HG03354 (cell line): Measurements from ENCODE around the gene MAPK1.
"Not testable (repeated sequence)": the region's sequence is repeated elsewhere in the genome, so short reads cannot be mapped to it uniquely, and the experiment has no call there.

Source experiments
- ATAC-seq: cut with Tn5 transposase; IDR thresholded peaks from one replicate; pipeline ENCODE4 v1.9.1; 2021; ENCODE audit warnings: mild to moderate bottlenecking; ENCODE audit not compliant: unreplicated experiment, poor library complexity, severe bottlenecking

MAPK1 gene

GRCh38 chr22:21761994-21762680 lies 105.3 kb downstream of the MAPK1 start:
- no peak for ATAC-seq

- ATAC-seq: no peak
Measured at GRCh38 chr22:21761086-21761485, 106.4 kb downstream of the MAPK1 start.

DNA sequence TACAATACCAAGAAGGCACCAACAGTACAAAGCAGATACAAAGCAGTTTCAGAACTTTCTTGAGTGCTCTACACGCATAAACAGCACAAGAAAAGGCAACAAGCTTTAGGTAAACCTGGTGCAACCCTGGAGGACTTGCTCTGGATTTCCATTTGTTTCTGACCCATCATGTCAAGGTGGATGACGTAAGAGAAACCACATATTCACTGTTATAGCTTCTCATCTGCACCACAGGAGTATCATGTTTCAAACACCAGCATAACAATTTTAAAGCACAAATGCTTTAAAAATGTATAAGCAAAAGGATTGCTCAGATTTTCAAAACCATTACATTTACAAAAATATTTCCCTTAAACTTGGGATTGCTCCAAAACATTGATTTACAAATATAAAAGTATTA lies 106.8 kb downstream of the MAPK1 start:
- no peak for ATAC-seq

DNA sequence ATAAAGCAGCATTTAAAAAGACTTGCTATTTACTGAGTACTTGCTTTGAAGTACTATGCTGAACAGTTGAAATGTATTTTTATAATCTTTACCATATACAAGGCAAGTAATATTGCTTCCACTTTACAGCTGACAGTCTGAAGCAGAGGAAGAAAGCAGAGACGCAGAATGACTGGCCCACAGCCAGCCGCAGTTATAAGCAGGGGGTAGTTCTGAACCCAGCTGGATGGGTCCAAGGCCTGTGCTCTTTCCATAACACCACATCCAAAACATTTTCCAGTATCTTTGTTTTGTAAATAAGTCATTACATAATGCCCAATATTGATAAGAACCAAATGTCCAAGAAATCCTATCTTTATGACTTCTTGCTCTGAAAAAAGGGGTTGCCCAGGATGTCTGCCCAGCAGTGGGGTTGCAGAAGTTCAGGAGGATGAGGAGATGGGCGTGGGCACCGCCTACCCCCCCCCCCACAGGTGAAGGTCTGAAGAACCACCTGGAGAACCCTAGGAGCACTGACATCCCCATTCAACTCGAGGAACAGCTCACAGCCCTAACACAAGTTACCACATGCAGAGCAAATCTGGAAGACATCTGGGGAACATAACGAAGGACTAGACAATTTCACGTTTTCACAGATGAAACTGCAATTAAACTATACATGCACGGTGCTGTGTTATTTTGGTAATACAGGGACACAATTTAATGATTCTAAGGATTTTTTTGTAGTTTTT lies 107.6 kb downstream of the MAPK1 start:
- ATAC-seq: no peak

- ATAC-seq: no peak
Measured at GRCh38 chr22:21759093-21759492, 108.4 kb downstream of the MAPK1 start.

DNA sequence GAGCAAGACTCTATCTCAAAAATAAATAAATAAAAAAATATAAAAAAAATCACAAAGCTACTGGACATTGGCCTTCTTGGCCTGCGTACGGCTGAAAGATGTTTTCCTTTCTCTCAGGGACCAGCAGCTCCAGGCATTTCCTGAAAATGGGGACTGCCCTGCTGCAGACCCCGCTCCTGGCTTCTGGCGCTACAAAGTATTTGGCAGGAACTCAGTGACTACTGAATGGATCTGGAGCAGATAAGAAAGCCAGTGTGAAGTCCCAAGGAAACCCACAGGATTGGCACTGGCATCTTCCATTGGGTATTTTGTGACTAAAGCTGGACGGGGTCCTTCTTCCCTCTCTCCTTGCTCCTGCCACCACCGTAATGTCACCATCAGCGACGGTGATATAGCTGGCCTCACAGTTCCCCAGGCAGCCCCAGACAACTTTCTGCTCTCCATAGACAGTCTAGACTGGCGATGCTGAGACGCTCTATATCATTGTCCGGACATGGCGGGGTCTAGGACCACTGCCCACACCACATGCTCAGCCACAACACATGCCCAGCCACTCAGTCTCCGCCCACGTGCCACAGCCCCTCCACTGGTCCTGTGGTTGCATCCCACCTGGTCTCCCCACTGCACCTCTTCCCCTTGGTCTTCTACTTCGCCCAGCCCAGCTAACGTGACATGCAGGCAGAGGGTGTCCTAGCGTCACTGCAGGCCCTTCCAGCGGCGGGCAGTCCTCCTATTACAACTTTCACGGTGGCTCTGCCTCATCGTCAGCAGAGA lies 109.2 kb downstream of the MAPK1 start:
- ATAC-seq: no peak

DNA sequence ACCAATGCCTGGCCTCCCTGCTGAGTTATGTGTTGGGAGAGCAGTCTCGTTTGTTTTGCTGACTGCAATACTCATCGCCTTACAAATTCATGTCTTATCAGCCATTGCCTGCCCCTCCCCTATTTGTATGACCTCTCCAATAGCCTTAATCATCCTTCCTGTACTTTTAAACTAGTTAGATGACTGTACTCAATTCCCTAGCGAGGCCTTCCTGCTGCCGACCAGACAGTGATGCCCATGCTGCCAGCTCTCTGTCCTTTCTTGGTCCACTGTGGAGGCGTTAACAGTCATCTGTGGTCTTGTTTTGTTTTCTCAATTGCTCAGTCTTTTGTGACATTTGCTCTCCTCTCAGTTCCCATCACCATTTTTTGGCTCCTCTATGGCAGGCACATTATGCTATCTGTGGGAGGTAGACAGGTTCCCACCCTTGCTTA lies 111.6 kb downstream of the MAPK1 start:
- ATAC-seq: no peak

DNA sequence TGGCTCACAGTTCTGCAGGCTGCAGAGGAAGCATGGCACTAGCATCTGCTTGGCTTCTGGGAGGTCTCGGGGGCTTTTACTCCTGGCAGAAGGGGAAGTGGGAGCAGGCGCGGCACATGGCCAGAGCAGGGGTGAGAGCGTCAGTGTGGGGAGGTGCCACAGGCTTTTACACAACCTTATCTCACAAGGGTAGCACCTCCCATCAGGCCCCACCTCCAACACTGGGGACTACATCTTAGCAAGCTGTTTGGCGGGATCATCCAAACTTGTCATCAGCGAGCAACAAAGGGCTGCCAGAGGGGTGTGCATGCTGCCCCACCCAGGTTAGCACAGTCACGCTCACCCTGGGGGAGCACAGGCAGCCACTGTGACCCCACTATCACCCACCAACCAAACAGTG lies 112.9 kb downstream of the MAPK1 start:
- ATAC-seq: no peak

- ATAC-seq: no peak
Measured at GRCh38 chr22:21753374-21754111, 113.9 kb downstream of the MAPK1 start.

DNA sequence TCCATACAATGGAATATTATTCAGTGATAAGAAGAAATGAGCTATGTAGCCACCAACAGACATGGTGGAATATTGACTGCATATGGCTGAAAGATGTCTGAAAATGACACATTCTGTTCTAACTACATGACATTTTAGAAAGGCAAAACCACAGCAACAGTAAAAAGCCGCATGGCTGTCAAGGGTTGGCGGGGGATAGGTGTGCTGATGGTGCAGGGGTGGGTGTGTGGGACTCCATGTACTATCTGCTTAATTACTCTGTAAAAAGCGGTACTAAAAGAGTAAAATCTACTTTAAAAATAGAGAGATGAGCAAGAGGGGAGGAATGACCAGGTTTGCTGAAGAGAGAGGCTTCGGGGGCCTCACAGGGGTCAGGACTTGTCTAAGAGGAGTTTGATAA lies 115.2 kb downstream of the MAPK1 start:
- ATAC-seq: no peak

GRCh38 chr22:21745948-21746347 lies 121.5 kb downstream of the MAPK1 start:
- ATAC-seq: no peak

DNA sequence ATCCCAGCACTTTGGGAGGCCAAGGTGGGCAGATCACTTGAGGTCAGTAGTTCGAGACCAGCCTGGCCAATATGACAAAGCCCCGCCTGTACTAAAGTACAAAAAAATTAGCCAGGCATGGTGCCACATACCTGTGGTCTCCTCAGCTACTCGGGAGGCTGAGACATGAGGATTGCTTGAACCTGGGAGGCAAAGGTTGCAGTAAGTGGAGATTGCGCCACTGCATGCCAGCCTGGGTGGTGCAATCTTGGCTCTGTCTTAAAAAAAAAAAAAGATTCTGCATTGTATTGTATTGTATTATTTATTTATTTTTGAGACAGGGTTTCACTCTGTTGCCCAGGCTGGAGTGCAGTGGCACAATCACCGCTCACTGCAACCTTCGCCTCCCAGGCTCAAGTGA lies 122.5 kb downstream of the MAPK1 start:
- not testable (repeated sequence) for ATAC-seq

- no peak for ATAC-seq
Measured at GRCh38 chr22:21741790-21742189, 125.7 kb downstream of the MAPK1 start.

DNA sequence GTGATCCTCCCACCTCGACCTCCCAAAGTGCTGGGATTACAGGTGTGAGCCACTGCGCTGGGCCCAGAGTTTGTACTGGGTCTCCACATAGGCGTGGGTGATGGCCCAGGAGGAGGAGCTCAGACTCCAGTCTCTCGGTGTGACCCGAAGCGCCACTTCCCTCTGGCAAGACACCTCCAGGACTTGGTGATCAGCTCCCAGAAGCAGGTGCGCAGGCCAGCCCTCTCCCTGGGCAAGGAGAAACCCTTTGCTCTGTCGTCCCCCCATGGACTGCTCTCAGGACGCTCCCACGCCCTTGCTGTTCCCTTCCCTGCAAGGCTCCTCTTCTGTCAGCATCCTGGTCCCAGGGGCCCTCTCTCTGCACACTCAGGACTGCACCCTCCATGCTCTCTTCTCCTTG lies 126.4 kb downstream of the MAPK1 start:
- ATAC-seq: no peak

- no peak for ATAC-seq
Measured at GRCh38 chr22:21739828-21740377, 127.5 kb downstream of the MAPK1 start.

DNA sequence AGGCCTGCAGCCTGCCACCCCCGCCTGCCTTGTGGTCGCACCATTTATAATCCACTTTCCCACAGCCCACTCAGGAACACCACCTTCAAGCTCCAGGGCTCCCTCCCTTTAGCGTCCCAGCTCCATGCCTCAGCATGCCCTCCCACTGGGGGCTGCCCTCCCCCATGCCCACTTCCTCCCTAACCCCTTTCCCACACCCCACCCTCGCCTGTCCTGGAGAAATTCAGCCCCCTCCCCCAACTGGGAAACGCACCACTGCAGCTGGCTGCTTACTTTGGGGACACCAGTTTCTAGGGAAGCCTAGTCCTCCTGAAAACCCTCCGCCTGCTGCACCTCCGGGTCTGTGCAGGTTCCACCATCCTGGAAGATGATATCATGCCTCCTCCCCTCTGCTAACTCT lies 128.5 kb downstream of the MAPK1 start:
- no peak for ATAC-seq

GRCh38 chr22:21738081-21738480 lies 129.4 kb downstream of the MAPK1 start:
- ATAC-seq: no peak

GRCh38 chr22:21736948-21737347 lies 130.5 kb downstream of the MAPK1 start:
- no peak for ATAC-seq

DNA sequence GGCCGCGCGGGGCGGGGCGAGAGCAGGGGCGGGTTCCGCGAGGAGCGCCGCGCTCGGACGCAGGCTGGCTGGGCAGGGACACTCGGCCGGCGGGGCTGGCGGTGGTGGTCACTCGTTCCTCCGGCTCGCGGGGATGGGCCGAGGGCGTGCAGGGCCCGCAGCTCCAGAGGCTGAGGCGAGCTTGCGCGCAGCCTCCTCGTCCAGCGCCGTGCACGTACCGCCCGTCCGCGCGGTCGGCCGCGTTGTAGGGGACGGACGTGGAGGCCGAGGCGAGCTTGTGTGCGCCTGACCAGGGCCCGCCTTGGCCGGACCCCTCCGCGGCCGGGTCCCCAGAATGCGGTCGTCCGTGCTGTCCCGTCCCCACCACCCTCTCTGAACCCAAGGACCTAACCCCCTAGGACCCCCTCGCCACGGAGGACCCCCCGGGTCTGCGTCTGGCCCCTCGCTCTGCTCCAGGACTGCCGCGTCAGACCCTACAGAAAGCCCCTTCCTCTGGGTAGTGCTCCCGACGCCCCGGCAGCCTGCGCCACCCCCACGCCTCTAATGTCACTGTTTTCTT lies 131.3 kb downstream of the MAPK1 start:
- no peak for ATAC-seq
